ENCODE data around the gene EMP2. TPM values are rescaled to one million over a fixed set of nuclear protein-coding genes. Genes with fewer than 3 reads are reported as not detected.

EMP2 gene
- total and polyA plus RNA-seq, 9 donors: 50.4 to 74.8 (median 63.9) TPM

DNA sequence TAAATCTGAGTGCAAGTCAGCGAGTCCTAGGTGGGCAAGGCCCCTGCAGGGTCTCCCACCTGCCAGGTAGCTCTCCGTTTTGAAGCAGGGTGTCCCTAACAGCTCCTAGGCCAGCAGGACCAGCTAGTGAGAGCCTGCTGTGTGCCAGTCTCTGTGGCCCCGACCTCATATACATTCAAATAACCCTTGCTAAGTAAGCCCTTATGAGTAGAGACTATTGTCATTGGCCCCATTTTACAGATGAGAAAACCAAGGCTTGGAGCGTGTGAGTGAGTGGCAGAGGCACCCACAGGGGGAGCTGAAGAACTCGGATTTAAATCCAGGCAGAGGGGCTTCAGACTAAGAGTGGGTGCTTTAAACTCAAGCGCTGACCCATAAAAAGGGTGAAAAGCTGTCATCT is 39.7 kb upstream of the EMP2 start:
- Histone ChIP-seq H3K36me3 (ENCODE audit: control insufficient read depth, insufficient read depth, low read length) (no peaks in the 10 kb centered on the region), H3K9me3 (replicated peaks; ENCODE audit: control insufficient read depth, low read depth, low read length) (no peaks in the 10 kb centered on the region), H3K4me3 (ENCODE audit: low read length) (no peak overlapping the region), H3K27ac (ENCODE audit: low read length) (no peak overlapping the region), H3K27me3 (ENCODE audit: control insufficient read depth, insufficient read depth, low read length) (peaks cover 2% of the 10 kb centered on the region), H3K4me1 (ENCODE audit: control insufficient read depth, insufficient read depth, low read length) (peaks cover 50% of the 10 kb centered on the region)
- DNase-seq: no peak
- WGBS (ENCODE audit: insufficient coverage): 77% methylated on average over 5 of the region's 6 CpGs

DNA sequence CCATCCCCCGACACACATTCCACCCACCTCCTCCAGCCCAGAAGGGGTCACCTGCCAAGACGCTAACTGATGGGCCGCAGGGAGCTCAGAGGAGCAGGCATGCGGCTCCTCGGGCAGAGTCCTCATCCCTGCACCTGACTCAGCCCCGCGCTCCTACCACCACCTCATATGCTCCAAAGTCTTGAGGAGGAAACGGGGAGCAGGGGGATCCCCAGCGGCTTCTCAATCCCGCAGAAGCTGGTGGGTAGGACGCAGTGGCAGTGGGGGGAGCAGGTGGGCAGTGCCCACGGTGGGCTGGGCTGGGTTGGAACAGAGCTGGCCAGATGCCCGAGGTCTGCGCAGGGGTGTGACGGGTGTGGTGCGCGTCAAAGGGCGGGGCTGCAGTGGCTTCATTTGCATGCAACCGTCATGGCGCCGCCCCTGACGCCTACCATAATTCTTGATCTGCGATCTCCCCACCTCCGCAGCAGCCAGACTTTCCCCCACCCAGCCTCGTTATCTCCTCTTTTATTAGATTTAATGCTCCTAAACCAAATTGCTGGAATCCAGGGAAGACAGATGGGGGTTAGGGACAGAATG is 39.0 kb upstream of the EMP2 start:
- WGBS (ENCODE audit: insufficient coverage): 20% methylated on average over 14 of the region's 25 CpGs
- H3K36me3 ChIP-seq (ENCODE audit: control insufficient read depth, insufficient read depth, low read length): no peaks in the 10 kb centered on the region
- no peaks in the 10 kb centered on the region for H3K9me3 ChIP-seq (replicated peaks; ENCODE audit: control insufficient read depth, low read depth, low read length)
- H3K27ac ChIP-seq (ENCODE audit: low read length): no peak overlapping the region
- H3K27me3 ChIP-seq (ENCODE audit: control insufficient read depth, insufficient read depth, low read length): peaks cover 2% of the 10 kb centered on the region
- H3K4me3 ChIP-seq (ENCODE audit: low read length): no peak overlapping the region
- H3K4me1 ChIP-seq (ENCODE audit: control insufficient read depth, insufficient read depth, low read length): peaks cover 50% of the 10 kb centered on the region
- no peak for DNase-seq

DNA sequence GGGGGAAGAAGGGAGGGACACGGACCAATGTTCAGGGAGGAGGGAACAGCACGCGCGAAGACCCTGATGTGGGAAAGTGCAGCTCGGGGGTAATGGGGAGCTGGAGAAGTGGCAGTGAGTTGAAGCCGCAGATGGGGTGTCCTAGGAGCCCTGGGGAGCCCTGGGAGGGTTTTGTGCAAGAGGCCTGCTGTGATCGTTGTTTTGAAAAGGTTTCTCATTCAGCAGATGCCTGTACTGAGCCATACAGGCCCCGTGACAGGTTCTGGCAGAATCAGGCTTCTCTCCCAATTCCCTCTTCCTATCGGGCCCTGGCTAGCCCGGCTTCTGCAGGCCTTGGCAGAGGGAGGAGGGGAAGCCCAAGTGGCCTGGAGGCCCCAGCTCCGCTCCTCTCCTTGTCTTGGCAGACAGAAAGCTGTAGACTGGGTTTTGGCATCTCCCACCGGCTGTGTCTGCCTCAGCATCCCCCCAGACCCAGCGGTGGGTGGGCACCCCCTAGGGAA is 38.4 kb upstream of the EMP2 start:
- Histone ChIP-seq H3K27ac (ENCODE audit: low read length) (no peak overlapping the region), H3K36me3 (ENCODE audit: control insufficient read depth, insufficient read depth, low read length) (no peaks in the 10 kb centered on the region), H3K9me3 (replicated peaks; ENCODE audit: control insufficient read depth, low read depth, low read length) (no peaks in the 10 kb centered on the region), H3K4me3 (ENCODE audit: low read length) (no peak overlapping the region), H3K4me1 (ENCODE audit: control insufficient read depth, insufficient read depth, low read length) (peaks cover 50% of the 10 kb centered on the region), H3K27me3 (ENCODE audit: control insufficient read depth, insufficient read depth, low read length) (peaks cover 2% of the 10 kb centered on the region)
- WGBS (ENCODE audit: insufficient coverage): 38% methylated on average over 9 of the region's 13 CpGs
- peak; percentile 42 for DNase-seq

DNA sequence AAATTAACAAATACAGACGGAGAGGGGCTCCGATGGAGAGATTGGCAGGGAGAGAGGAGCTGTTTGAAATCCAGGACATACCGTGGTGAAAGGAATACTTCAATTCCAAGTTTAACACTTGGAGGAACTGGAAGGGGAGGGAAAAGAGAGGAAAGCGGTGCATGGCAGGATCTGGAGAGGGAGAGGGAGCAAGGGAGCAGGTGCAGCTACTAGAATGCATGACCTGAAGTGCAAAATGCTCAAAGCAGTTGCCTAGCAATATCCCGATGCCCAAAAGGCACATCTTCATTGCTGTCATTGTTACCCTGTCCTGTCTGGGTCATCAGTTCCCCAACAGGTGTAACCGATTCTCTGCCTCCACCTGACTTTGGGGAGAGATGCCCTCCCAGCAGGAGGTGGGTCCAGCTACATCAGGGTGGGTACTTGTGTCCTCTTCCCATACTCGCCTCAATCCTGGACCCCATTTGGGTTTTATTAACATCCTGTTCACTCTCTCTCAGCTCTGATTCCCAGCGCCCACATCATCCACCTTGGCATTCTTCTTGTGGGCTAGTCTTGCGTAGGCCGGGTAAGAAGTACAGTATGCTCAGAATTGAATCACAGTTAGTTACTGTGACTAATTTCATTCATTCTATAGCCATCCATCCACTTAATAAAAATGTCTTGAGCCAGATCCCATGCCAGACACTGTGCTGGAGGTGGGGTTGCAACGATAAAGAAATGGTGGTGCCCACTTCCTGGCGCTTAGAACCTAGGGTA is 37.4 kb upstream of the EMP2 start:
- 34% methylated on average over 5 of the region's 12 CpGs for WGBS (ENCODE audit: insufficient coverage)
- H3K4me1 ChIP-seq (ENCODE audit: control insufficient read depth, insufficient read depth, low read length): peaks cover 49% of the 10 kb centered on the region
- DNase-seq: no peak
- peak overlapping the region; percentile 71 for H3K27ac ChIP-seq (ENCODE audit: low read length)
- no peaks in the 10 kb centered on the region for H3K9me3 ChIP-seq (replicated peaks; ENCODE audit: control insufficient read depth, low read depth, low read length)
- no peaks in the 10 kb centered on the region for H3K36me3 ChIP-seq (ENCODE audit: control insufficient read depth, insufficient read depth, low read length)
- H3K4me3 ChIP-seq (ENCODE audit: low read length): no peak overlapping the region
- H3K27me3 ChIP-seq (ENCODE audit: control insufficient read depth, insufficient read depth, low read length): peaks cover 2% of the 10 kb centered on the region

DNA sequence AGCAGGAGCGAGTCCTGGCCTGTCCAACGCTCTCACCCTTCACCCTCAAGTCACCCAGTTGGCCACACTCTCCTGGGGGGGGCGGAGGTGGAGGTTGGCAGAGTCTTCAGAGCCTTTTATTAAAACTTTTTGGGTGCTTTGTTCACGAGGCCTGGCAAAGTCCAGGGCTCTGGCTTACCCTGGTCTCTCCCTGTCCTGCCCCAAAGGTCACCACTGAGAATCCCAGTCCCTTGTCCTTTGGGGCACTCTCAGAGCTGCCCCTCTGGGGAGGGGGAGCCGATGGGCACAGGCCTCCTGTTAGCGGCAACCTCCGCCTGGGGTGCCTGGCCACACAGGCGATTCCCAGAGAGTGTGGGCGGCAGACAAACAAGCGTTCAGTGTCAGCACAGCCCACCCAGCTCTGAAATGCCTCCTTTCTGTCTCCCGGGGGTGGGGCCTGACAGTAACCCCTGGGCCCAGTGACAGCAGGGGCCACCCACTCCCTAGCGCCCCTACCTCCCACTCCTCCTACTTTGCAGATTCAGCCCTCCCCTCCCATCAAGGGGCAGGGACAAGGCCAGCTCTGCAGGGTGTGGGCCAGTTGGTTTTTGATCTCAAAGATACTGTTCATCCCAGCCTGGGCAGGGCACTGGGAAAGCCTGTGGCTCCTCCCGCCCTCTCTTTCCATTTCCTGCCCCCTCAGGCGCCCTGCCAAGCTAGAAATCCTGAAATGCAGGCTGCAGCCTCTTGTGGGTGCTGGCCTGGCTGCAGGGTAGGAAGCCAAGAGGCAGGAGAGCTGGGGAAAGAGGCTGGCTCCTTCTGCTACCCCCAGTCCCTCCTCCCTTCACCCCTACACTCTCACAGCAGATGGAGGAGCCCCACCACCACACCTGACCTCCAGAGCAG is 36.6 kb upstream of the EMP2 start:
- no peaks in the 10 kb centered on the region for H3K9me3 ChIP-seq (replicated peaks; ENCODE audit: control insufficient read depth, low read depth, low read length)
- H3K4me1 ChIP-seq (ENCODE audit: control insufficient read depth, insufficient read depth, low read length): peaks cover 43% of the 10 kb centered on the region
- H3K4me3 ChIP-seq (ENCODE audit: low read length): no peak overlapping the region
- peak; percentile 79 for DNase-seq
- H3K36me3 ChIP-seq (ENCODE audit: control insufficient read depth, insufficient read depth, low read length): no peaks in the 10 kb centered on the region
- peaks cover 2% of the 10 kb centered on the region for H3K27me3 ChIP-seq (ENCODE audit: control insufficient read depth, insufficient read depth, low read length)
- H3K27ac ChIP-seq (ENCODE audit: low read length): peak overlapping the region; percentile 71
- 30% methylated on average over 7 of the region's 14 CpGs for WGBS (ENCODE audit: insufficient coverage)

DNA sequence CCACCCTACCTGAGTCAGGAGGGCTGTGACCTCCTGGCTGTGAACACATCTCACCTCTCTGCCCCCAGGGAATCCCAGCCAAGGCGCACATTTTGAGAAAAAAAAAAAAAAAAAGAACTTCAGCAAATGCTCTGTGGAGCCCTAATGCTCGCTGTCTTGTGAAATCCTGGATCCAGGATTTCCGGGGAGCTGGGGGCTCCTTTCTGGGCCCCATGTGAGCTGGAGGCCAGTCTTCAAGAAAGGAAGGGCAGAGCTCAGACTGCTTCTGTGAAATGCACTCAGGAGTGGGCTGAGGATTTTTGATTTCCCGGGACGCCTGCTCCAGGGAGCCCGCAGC is 36.0 kb upstream of the EMP2 start:
- H3K27ac ChIP-seq (ENCODE audit: low read length): no peak overlapping the region

DNA sequence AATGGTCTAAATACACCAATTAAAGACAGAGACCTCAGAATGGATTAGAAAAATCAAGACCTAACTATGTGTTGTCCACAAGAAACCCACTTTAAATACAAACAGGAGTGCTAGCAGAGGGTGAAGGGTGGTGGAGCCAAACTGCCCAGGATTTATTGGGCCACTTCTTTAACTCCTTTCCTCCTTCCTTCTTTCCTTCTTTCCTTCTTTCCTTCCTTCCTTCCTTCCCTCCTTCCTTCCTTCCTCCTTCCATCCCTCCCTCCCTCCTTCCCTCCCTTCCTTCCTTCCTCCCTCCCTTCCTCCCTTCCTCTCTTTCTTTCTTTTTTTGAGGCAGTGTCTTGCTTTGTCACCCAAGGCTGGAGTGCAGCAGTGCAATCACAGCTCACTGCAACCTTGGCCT is 34.3 kb upstream of the EMP2 start:
- Histone ChIP-seq H3K4me1 (ENCODE audit: control insufficient read depth, insufficient read depth, low read length) (peaks cover 37% of the 10 kb centered on the region), H3K36me3 (ENCODE audit: control insufficient read depth, insufficient read depth, low read length) (no peaks in the 10 kb centered on the region), H3K9me3 (replicated peaks; ENCODE audit: control insufficient read depth, low read depth, low read length) (no peaks in the 10 kb centered on the region), H3K27ac (ENCODE audit: low read length) (no peak overlapping the region), H3K27me3 (ENCODE audit: control insufficient read depth, insufficient read depth, low read length) (peaks cover 2% of the 10 kb centered on the region), H3K4me3 (ENCODE audit: low read length) (no peak overlapping the region)
- no peak for DNase-seq

More for the DNA sequence above, 36.0 kb upstream of the EMP2 start:
- H3K4me3 ChIP-seq (ENCODE audit: low read length): no peak overlapping the region
- 33% methylated on average over 2 of the region's 6 CpGs for WGBS (ENCODE audit: insufficient coverage)
- no peak for DNase-seq
- H3K36me3 ChIP-seq (ENCODE audit: control insufficient read depth, insufficient read depth, low read length): no peaks in the 10 kb centered on the region
- H3K4me1 ChIP-seq (ENCODE audit: control insufficient read depth, insufficient read depth, low read length): peaks cover 41% of the 10 kb centered on the region
- peaks cover 2% of the 10 kb centered on the region for H3K27me3 ChIP-seq (ENCODE audit: control insufficient read depth, insufficient read depth, low read length)
- H3K9me3 ChIP-seq (replicated peaks; ENCODE audit: control insufficient read depth, low read depth, low read length): no peaks in the 10 kb centered on the region

DNA sequence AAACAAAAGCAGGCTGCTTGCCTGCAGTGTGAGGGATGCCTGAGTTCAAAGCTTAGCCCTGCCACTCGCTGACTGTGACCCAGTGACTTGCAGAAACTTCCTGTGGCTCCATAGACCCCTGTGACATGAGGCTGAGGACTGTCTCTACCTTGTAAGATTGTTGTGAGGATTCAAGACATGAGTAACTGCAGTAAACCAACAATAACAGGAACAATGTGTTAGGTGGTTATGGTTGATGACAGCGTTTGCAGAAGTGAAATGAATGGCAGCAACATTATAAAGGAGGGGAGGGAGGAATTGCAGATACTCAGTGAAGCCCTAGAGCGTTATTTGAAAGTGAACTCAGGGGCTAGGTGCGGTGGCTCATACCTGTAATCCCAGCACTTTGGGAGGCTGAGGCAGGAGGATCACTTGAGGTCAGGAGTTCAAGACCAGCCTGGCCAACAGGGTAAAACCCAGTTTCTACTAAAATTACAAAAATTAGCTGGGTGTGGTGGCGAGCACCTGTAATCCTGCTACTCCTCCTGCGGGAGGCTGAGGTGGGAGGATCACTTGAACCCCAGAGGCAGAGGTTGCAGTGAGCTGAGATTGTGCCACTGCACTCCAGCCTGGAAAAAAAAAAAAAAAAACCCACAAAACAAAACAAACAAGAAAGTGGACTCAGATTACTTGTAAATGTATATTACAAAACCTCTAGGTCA is 33.5 kb upstream of the EMP2 start:
- Histone ChIP-seq H3K9me3 (replicated peaks; ENCODE audit: control insufficient read depth, low read depth, low read length) (no peaks in the 10 kb centered on the region), H3K27ac (ENCODE audit: low read length) (no peak overlapping the region), H3K4me1 (ENCODE audit: control insufficient read depth, insufficient read depth, low read length) (peaks cover 36% of the 10 kb centered on the region), H3K4me3 (ENCODE audit: low read length) (no peak overlapping the region), H3K36me3 (ENCODE audit: control insufficient read depth, insufficient read depth, low read length) (no peaks in the 10 kb centered on the region), H3K27me3 (ENCODE audit: control insufficient read depth, insufficient read depth, low read length) (no peaks in the 10 kb centered on the region)
- WGBS (ENCODE audit: insufficient coverage): 69% methylated on average over 4 of the region's 6 CpGs
- no peak for DNase-seq

DNA sequence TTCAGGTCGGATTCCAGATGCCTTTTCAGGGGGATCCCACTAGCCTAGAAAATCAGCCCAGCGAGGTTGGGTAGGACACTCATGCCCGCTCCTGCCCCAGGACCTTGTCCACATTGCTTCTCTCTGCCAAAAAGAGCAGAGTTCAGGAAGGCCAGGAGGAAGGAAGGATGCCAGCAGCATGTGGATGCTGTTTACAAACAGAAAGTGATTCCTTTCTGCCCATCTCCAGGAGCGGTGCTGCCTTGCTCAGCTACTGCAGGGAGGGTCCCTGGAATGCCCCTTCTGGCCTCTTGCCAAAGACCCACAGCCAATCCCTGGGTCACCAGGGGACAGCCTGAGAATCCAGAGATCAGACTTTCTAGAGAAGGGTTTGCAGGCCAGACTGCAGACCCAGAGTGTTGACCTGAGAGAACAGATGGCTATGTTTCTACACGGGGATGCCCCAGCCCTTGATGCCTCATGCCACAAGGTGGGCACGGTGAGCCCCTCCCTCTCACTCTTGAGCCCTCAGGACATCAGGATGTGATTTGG is 32.3 kb upstream of the EMP2 start:
- no peaks in the 10 kb centered on the region for H3K27me3 ChIP-seq (ENCODE audit: control insufficient read depth, insufficient read depth, low read length)
- H3K27ac ChIP-seq (ENCODE audit: low read length): no peak overlapping the region
- WGBS (ENCODE audit: insufficient coverage): 74% methylated on average over 4 of the region's 6 CpGs
- no peak for DNase-seq
- no peaks in the 10 kb centered on the region for H3K9me3 ChIP-seq (replicated peaks; ENCODE audit: control insufficient read depth, low read depth, low read length)
- H3K36me3 ChIP-seq (ENCODE audit: control insufficient read depth, insufficient read depth, low read length): no peaks in the 10 kb centered on the region
- H3K4me1 ChIP-seq (ENCODE audit: control insufficient read depth, insufficient read depth, low read length): peaks cover 31% of the 10 kb centered on the region
- no peak overlapping the region for H3K4me3 ChIP-seq (ENCODE audit: low read length)
